Measurements from ENCODE around the gene MAP4K2. TPM values are rescaled to one million over a fixed set of nuclear protein-coding genes. Genes with fewer than 3 reads are reported as not detected.
A peak's percentile ranks its signal among the peaks of the same experiment; 100 is the strongest.

MAP4K2 gene
- total and polyA plus RNA-seq, 2 donors = 23.9 to 37.6 TPM

- WGBS = 95% methylated on average over 13 of the region's 13 CpGs
- peaks cover 2 to 16% of the 10 kb centered on the region in 2 donors for H3K36me3 ChIP-seq (ENCODE audit: control insufficient read depth in 2 of 2, insufficient read depth in 2 of 2, low read length in 1 of 2)
- no peaks in the 10 kb centered on the region for H3K27me3 ChIP-seq (ENCODE audit: control insufficient read depth in 2 of 2, insufficient read depth in 1 of 2, low read length in 1 of 2)
- DNase-seq (ENCODE audit: low read depth in 6 of 9, low spot score in 9 of 9) = no peak
- H3K4me1 ChIP-seq (ENCODE audit: control insufficient read depth in 2 of 2, insufficient read depth in 2 of 2, low read length in 2 of 2) = peaks cover 5 to 22% of the 10 kb centered on the region in 2 donors
- H3K4me3 ChIP-seq (ENCODE audit: low read length in 2 of 2) = no peak overlapping the region
- H3K27ac ChIP-seq (ENCODE audit: low read depth in 1 of 2, low read length in 1 of 2) = no peak overlapping the region
- peaks cover 0 to 7% of the 10 kb centered on the region in 2 donors for H3K9me3 ChIP-seq (ENCODE audit: control insufficient read depth in 2 of 2, insufficient read depth in 1 of 2, low read length in 1 of 2)
These were observed 52.5 kb downstream of the MAP4K2 start for GRCh38 chr11:64750361-64751054.

GRCh38 chr11:64747961-64748665, 54.9 kb downstream of the MAP4K2 start:
- H3K4me3 ChIP-seq (ENCODE audit: low read length in 2 of 2) = no peak overlapping the region
- 96% methylated on average over 15 of the region's 15 CpGs for WGBS
- peaks cover 0 to 7% of the 10 kb centered on the region in 2 donors for H3K9me3 ChIP-seq (ENCODE audit: control insufficient read depth in 2 of 2, insufficient read depth in 1 of 2, low read length in 1 of 2)
- peaks cover 0 to 15% of the 10 kb centered on the region in 2 donors for H3K27me3 ChIP-seq (ENCODE audit: control insufficient read depth in 2 of 2, insufficient read depth in 1 of 2, low read length in 1 of 2)
- H3K27ac ChIP-seq (ENCODE audit: low read depth in 1 of 2, low read length in 1 of 2) = no peak overlapping the region
- DNase-seq (ENCODE audit: low read depth in 6 of 9, low spot score in 9 of 9) = no peak
- H3K36me3 ChIP-seq (ENCODE audit: control insufficient read depth in 2 of 2, insufficient read depth in 2 of 2, low read length in 1 of 2) = peaks cover 2 to 6% of the 10 kb centered on the region in 2 donors
- H3K4me1 ChIP-seq (ENCODE audit: control insufficient read depth in 2 of 2, insufficient read depth in 2 of 2, low read length in 2 of 2) = peaks cover 11 to 40% of the 10 kb centered on the region in 2 donors

DNA sequence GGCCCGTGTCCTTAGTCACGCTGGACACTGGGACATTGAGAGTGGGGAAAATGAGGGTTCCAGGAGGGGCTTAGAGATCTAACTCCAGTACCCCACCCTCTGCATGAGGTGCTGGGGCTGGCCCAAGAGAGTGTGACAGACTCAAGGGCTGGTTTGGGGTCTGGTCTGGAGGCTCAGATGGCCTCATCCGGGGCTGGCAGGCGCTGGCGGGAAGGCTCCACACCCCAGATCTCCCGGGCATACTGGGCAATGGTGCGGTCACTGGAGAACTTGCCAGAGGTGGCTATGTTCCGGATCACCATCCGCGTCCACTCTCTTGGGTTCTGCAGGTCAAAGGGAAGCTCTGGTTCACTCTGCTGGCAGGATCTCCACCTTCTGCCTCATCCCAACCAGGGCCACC, 56.5 kb downstream of the MAP4K2 start:
- Histone ChIP-seq H3K9me3 (ENCODE audit: control insufficient read depth in 2 of 2, insufficient read depth in 1 of 2, low read length in 1 of 2) (peaks cover 0 to 7% of the 10 kb centered on the region in 2 donors), H3K36me3 (ENCODE audit: control insufficient read depth in 2 of 2, insufficient read depth in 2 of 2, low read length in 1 of 2) (peaks cover 0 to 2% of the 10 kb centered on the region in 2 donors), H3K27me3 (ENCODE audit: control insufficient read depth in 2 of 2, insufficient read depth in 1 of 2, low read length in 1 of 2) (peaks cover 0 to 31% of the 10 kb centered on the region in 2 donors), H3K4me1 (ENCODE audit: control insufficient read depth in 2 of 2, insufficient read depth in 2 of 2, low read length in 2 of 2) (peaks cover 18 to 56% of the 10 kb centered on the region in 2 donors), H3K27ac (ENCODE audit: low read depth in 1 of 2, low read length in 1 of 2) (peak overlapping the region; percentile 71 to 96), H3K4me3 (ENCODE audit: low read length in 2 of 2) (no peak overlapping the region)
- WGBS = 82% methylated on average over 10 of the region's 10 CpGs
- DNase-seq (ENCODE audit: low read depth in 6 of 9, low spot score in 9 of 9) = no peak

- WGBS = under 1% methylated on average over 52 of the region's 52 CpGs
- DNase-seq (ENCODE audit: low read depth in 6 of 9, low spot score in 9 of 9) = peak; percentile 70 to 95 (median 83)
- Histone ChIP-seq H3K4me3 (ENCODE audit: low read length in 2 of 2) (peak overlapping the region; percentile 80 to 84), H3K9me3 (ENCODE audit: control insufficient read depth in 2 of 2, insufficient read depth in 1 of 2, low read length in 1 of 2) (peaks cover 0 to 7% of the 10 kb centered on the region in 2 donors), H3K4me1 (ENCODE audit: control insufficient read depth in 2 of 2, insufficient read depth in 2 of 2, low read length in 2 of 2) (peaks cover 18 to 56% of the 10 kb centered on the region in 2 donors), H3K27me3 (ENCODE audit: control insufficient read depth in 2 of 2, insufficient read depth in 1 of 2, low read length in 1 of 2) (peaks cover 0 to 36% of the 10 kb centered on the region in 2 donors), H3K36me3 (ENCODE audit: control insufficient read depth in 2 of 2, insufficient read depth in 2 of 2, low read length in 1 of 2) (peaks cover under 1 to 6% of the 10 kb centered on the region in 2 donors), H3K27ac (ENCODE audit: low read depth in 1 of 2, low read length in 1 of 2) (peak overlapping the region; percentile 96 to 98)
These were observed 57.3 kb downstream of the MAP4K2 start for GRCh38 chr11:64745521-64746328.

DNA sequence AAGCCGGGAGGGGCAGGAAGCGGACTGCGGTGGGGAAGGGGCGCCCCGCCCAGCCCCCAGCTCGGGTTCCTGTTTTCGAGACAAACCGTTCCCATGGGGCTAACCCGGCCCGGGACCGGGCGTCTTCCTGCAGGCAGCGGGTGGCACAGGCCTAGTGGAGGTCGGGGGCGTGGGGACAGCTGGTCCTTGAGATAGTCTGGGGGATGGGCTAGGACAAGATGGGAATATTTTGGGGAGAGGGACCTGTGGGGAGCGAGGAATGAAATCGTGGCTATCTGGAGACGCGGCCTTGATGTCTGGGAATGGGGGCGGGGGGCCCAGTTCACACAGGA, 57.9 kb downstream of the MAP4K2 start:
- Histone ChIP-seq H3K27me3 (ENCODE audit: control insufficient read depth in 2 of 2, insufficient read depth in 1 of 2, low read length in 1 of 2) (peaks cover 0 to 36% of the 10 kb centered on the region in 2 donors), H3K27ac (ENCODE audit: low read depth in 1 of 2, low read length in 1 of 2) (peak overlapping the region; percentile 96 to 98), H3K9me3 (ENCODE audit: control insufficient read depth in 2 of 2, insufficient read depth in 1 of 2, low read length in 1 of 2) (peaks cover 0 to 7% of the 10 kb centered on the region in 2 donors), H3K36me3 (ENCODE audit: control insufficient read depth in 2 of 2, insufficient read depth in 2 of 2, low read length in 1 of 2) (peaks cover 3 to 11% of the 10 kb centered on the region in 2 donors), H3K4me1 (ENCODE audit: control insufficient read depth in 2 of 2, insufficient read depth in 2 of 2, low read length in 2 of 2) (peaks cover 18 to 56% of the 10 kb centered on the region in 2 donors), H3K4me3 (ENCODE audit: low read length in 2 of 2) (peak overlapping the region; percentile 80 to 84)
- under 1% methylated on average over 20 of the region's 20 CpGs for whole genome bisulfite sequencing
- DNase-seq (ENCODE audit: low read depth in 6 of 9, low spot score in 9 of 9) = peak; percentile 43 to 92 (median 73)

GRCh38 chr11:64744544-64745188, 58.3 kb downstream of the MAP4K2 start:
- under 1% methylated on average over 88 of the region's 89 CpGs for WGBS
- Histone ChIP-seq H3K9me3 (ENCODE audit: control insufficient read depth in 2 of 2, insufficient read depth in 1 of 2, low read length in 1 of 2) (peaks cover 0 to 7% of the 10 kb centered on the region in 2 donors), H3K4me3 (ENCODE audit: low read length in 2 of 2) (peak overlapping the region; percentile 80 to 84), H3K4me1 (ENCODE audit: control insufficient read depth in 2 of 2, insufficient read depth in 2 of 2, low read length in 2 of 2) (peaks cover 18 to 56% of the 10 kb centered on the region in 2 donors), H3K27me3 (ENCODE audit: control insufficient read depth in 2 of 2, insufficient read depth in 1 of 2, low read length in 1 of 2) (peaks cover 0 to 36% of the 10 kb centered on the region in 2 donors), H3K27ac (ENCODE audit: low read depth in 1 of 2, low read length in 1 of 2) (peak overlapping the region; percentile 96 to 98), H3K36me3 (ENCODE audit: control insufficient read depth in 2 of 2, insufficient read depth in 2 of 2, low read length in 1 of 2) (peaks cover 7 to 16% of the 10 kb centered on the region in 2 donors)
- DNase-seq (ENCODE audit: low read depth in 6 of 9, low spot score in 9 of 9) = peak in 2 of 9 donors; percentile 23 to 31

- peaks cover 10 to 22% of the 10 kb centered on the region in 2 donors for H3K36me3 ChIP-seq (ENCODE audit: control insufficient read depth in 2 of 2, insufficient read depth in 2 of 2, low read length in 1 of 2)
- H3K27ac ChIP-seq (ENCODE audit: low read depth in 1 of 2, low read length in 1 of 2) = peak within 1 kb of the TSS; percentile 96 to 98
- H3K9me3 ChIP-seq (ENCODE audit: control insufficient read depth in 2 of 2, insufficient read depth in 1 of 2, low read length in 1 of 2) = peaks cover 0 to 7% of the 10 kb centered on the region in 2 donors
- peaks cover 18 to 56% of the 10 kb centered on the region in 2 donors for H3K4me1 ChIP-seq (ENCODE audit: control insufficient read depth in 2 of 2, insufficient read depth in 2 of 2, low read length in 2 of 2)
- under 1% methylated on average over 57 of the region's 57 CpGs for WGBS
- peak within 1 kb of the TSS; percentile 80 to 84 for H3K4me3 ChIP-seq (ENCODE audit: low read length in 2 of 2)
- H3K27me3 ChIP-seq (ENCODE audit: control insufficient read depth in 2 of 2, insufficient read depth in 1 of 2, low read length in 1 of 2) = peaks cover 0 to 36% of the 10 kb centered on the region in 2 donors
- peak; percentile 49 to 85 (median 69) for DNase-seq (ENCODE audit: low read depth in 6 of 9, low spot score in 9 of 9)
These were observed 59.1 kb downstream of the MAP4K2 start, which contains the start of gene RASGRP2 for GRCh38 chr11:64743591-64744543. TSS of gene RASGRP2 (minus strand) at chr11:64744142. CDS start at chr11:64742866, 1,276 bp downstream.
